Osteoblast (primary cell): ENCODE measurements around the gene RALY. TPM values are rescaled to one million over a fixed set of nuclear protein-coding genes. Genes with fewer than 3 reads are reported as not detected.

Experiments
- DNase-seq: peaks from one replicate; pipeline ENCODE4 v3.0.0; 2011; ENCODE audit warnings: low spot score, mixed read lengths; ENCODE audit not compliant: insufficient read length; ENCODE audit errors: missing footprints
- H2AFZ ChIP-seq: 2 replicates; pipeline ENCODE4 v1.6.0; 2011; ENCODE audit warnings: mild to moderate bottlenecking, low read length
- H3K27ac ChIP-seq: 2 replicates; pipeline ENCODE4 v1.5.1; 2011; ENCODE audit warnings: mild to moderate bottlenecking, low read depth, low read length, moderate library complexity
- H3K27me3 ChIP-seq: 2 replicates; pipeline ENCODE4 v1.6.0; 2012; ENCODE audit warnings: mild to moderate bottlenecking, control low read depth, inconsistent platforms, low read length, moderate library complexity; ENCODE audit not compliant: insufficient read depth
- H3K36me3 ChIP-seq: 2 replicates; pipeline ENCODE4 v1.5.1; 2011; ENCODE audit warnings: mild to moderate bottlenecking, low read length, control low read depth, moderate library complexity; ENCODE audit not compliant: insufficient read depth
- H3K4me1 ChIP-seq: 2 replicates; pipeline ENCODE4 v1.5.1; 2011; ENCODE audit warnings: mild to moderate bottlenecking, low read length, control low read depth, moderate library complexity; ENCODE audit not compliant: insufficient read depth
- H3K4me2 ChIP-seq: 2 replicates; pipeline ENCODE4 v1.6.0; 2011; ENCODE audit warnings: mild to moderate bottlenecking, low read length; ENCODE audit not compliant: insufficient read depth
- H3K4me3 ChIP-seq: fragments of 200-600 bp; sonication (generic); 3 replicates; pipeline ENCODE4 v1.5.1; 2012; ENCODE audit warnings: mild to moderate bottlenecking, low read length, inconsistent platforms; ENCODE audit not compliant: insufficient read depth
- H3K79me2 ChIP-seq: 2 replicates; pipeline ENCODE4 v1.6.0; 2012; ENCODE audit warnings: mild to moderate bottlenecking, low read length, control low read depth, inconsistent platforms; ENCODE audit not compliant: insufficient read depth
- H3K9me3 ChIP-seq: 2 replicates; pipeline ENCODE4 v1.5.1; 2011; ENCODE audit warnings: low read depth, low read length, control low read depth
- H4K20me1 ChIP-seq: 2 replicates; pipeline ENCODE4 v1.6.0; 2012; ENCODE audit warnings: mild to moderate bottlenecking, low read length, control low read depth; ENCODE audit not compliant: insufficient read depth
- total RNA-seq: library from RNA; depleted of rRNA; stranded (reverse); fragments of >200 nt; gene quantifications from 2 replicates; pipeline ENCODE4 v1.2.3, GENCODE V29; 2012
- TF ChIP-seq, protein P1 (sequence below): IDR thresholded peaks from 2 replicates; pipeline ENCODE4 v1.5.1; 2011; ENCODE audit warnings: mild to moderate bottlenecking, low read depth, low read length, moderate library complexity; ENCODE audit errors: extremely low read depth

Gene RALY
- total RNA-seq, 1 donor, result 77.1 TPM

- H2AFZ ChIP-seq, result no peak overlapping the region
- peaks cover 9% of the 10 kb centered on the region for H3K9me3 ChIP-seq
- no peaks in the 10 kb centered on the region for H3K79me2 ChIP-seq
- no peaks in the 10 kb centered on the region for H3K36me3 ChIP-seq
- H3K4me3 ChIP-seq, result no peak overlapping the region
- no peak overlapping the region for H3K4me2 ChIP-seq
- H3K4me1 ChIP-seq, result no peaks in the 10 kb centered on the region
- no peaks in the 10 kb centered on the region for H4K20me1 ChIP-seq
- DNase-seq, result no peak
- H3K27me3 ChIP-seq, result peaks cover 8% of the 10 kb centered on the region
- H3K27ac ChIP-seq, result no peak overlapping the region
- TF ChIP-seq, protein P1, sequence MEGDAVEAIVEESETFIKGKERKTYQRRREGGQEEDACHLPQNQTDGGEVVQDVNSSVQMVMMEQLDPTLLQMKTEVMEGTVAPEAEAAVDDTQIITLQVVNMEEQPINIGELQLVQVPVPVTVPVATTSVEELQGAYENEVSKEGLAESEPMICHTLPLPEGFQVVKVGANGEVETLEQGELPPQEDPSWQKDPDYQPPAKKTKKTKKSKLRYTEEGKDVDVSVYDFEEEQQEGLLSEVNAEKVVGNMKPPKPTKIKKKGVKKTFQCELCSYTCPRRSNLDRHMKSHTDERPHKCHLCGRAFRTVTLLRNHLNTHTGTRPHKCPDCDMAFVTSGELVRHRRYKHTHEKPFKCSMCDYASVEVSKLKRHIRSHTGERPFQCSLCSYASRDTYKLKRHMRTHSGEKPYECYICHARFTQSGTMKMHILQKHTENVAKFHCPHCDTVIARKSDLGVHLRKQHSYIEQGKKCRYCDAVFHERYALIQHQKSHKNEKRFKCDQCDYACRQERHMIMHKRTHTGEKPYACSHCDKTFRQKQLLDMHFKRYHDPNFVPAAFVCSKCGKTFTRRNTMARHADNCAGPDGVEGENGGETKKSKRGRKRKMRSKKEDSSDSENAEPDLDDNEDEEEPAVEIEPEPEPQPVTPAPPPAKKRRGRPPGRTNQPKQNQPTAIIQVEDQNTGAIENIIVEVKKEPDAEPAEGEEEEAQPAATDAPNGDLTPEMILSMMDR, result no peak
Measured at GRCh38 chr20:33948480-33948879, 45.2 kb upstream of the RALY start.

DNA sequence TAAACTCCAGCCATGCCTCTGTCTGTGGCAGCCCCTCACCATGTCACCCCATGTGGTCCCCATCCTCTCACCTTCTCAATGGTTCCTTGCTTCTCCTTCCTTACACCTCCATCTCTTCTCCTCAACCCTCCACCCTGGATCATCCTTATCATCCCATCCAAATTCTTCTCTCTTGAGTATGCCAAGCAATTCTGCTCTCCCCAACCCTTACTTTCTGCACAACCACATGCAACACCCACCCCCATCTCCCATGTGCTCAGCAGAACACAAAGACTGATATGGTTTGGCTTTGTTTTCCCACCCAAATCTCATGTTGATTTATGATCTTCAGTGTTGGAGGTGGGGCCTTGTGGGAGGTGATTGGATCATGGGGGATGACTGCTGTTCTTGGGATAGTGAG is 42.5 kb upstream of the RALY start:
- DNase-seq, result no peak
- Histone ChIP-seq H3K4me2 (no peak overlapping the region), H3K36me3 (no peaks in the 10 kb centered on the region), H4K20me1 (no peaks in the 10 kb centered on the region), H3K27me3 (peaks cover 15% of the 10 kb centered on the region), H3K27ac (no peak overlapping the region), H3K4me3 (no peak overlapping the region), H3K79me2 (no peaks in the 10 kb centered on the region), H2AFZ (no peak overlapping the region), H3K9me3 (peaks cover 9% of the 10 kb centered on the region), H3K4me1 (no peaks in the 10 kb centered on the region)
- TF ChIP-seq, protein P1, result no peak

GRCh38 chr20:33954504-33954903 is 39.2 kb upstream of the RALY start:
- no peak for DNase-seq
- TF ChIP-seq, protein P1, result no peak
- no peak overlapping the region for H2AFZ ChIP-seq
- no peaks in the 10 kb centered on the region for H3K4me1 ChIP-seq
- H3K36me3 ChIP-seq, result no peaks in the 10 kb centered on the region
- H3K27me3 ChIP-seq, result peaks cover 15% of the 10 kb centered on the region
- H3K4me3 ChIP-seq, result no peak overlapping the region
- H4K20me1 ChIP-seq, result no peaks in the 10 kb centered on the region
- no peak overlapping the region for H3K27ac ChIP-seq
- H3K9me3 ChIP-seq, result no peaks in the 10 kb centered on the region
- H3K79me2 ChIP-seq, result no peaks in the 10 kb centered on the region
- H3K4me2 ChIP-seq, result no peak overlapping the region

GRCh38 chr20:33963751-33964150 is 30.0 kb upstream of the RALY start:
- no peaks in the 10 kb centered on the region for H3K9me3 ChIP-seq
- H3K36me3 ChIP-seq, result no peaks in the 10 kb centered on the region
- no peak overlapping the region for H2AFZ ChIP-seq
- peak; percentile 61 for DNase-seq
- H3K27ac ChIP-seq, result no peak overlapping the region
- TF ChIP-seq, protein P1, result no peak
- H3K27me3 ChIP-seq, result peaks cover 4% of the 10 kb centered on the region
- H4K20me1 ChIP-seq, result no peaks in the 10 kb centered on the region
- no peak overlapping the region for H3K4me3 ChIP-seq
- H3K4me2 ChIP-seq, result no peak overlapping the region
- H3K79me2 ChIP-seq, result no peaks in the 10 kb centered on the region
- no peaks in the 10 kb centered on the region for H3K4me1 ChIP-seq
